BJ (cell line): ENCODE results near the gene DMAC2. TPM values are rescaled to one million over a fixed set of nuclear protein-coding genes. Genes with fewer than 3 reads are reported as not detected.
"Not testable (repeated sequence)": the region's sequence is repeated elsewhere in the genome, so short reads cannot be mapped to it uniquely, and the experiment has no call there.

Source experiments
- CTCF ChIA-PET: fragments of 350-600 bp; formaldehyde crosslinking; extraction: SDS; loops from one replicate; lab custom pipeline; 2021; ENCODE audit warnings: antibody characterized with exemption, inconsistent platforms; lab: Yijun Ruan, JAX
- POLR2A ChIA-PET: fragments of 300-600 bp; sonication (Branson Sonifier 250); formaldehyde crosslinking; extraction: SDS; loops from one replicate; lab custom pipeline; 2021; ENCODE audit warnings: antibody characterized with exemption; lab: Charles Lee
- DNase-seq: peaks from one replicate; pipeline ENCODE4 v3.0.0-alpha.2; 2011; ENCODE audit warnings: low read depth
- H3K27me3 ChIP-seq: 2 replicates; pipeline ENCODE4 v1.6.0; 2011; ENCODE audit warnings: low read length; ENCODE audit not compliant: control insufficient read depth, insufficient read depth
- H3K36me3 ChIP-seq: 2 replicates; pipeline ENCODE4 v1.5.1; 2011; ENCODE audit warnings: low read length; ENCODE audit not compliant: control insufficient read depth, insufficient read depth
- H3K4me3 ChIP-seq: 2 replicates; pipeline ENCODE4 v1.5.1; 2011; ENCODE audit warnings: low read depth, mild to moderate bottlenecking, control low read depth, low read length
- CTCF ChIP-seq: IDR thresholded peaks from 2 replicates; pipeline ENCODE4 v1.5.1; 2011; ENCODE audit warnings: low read depth, mild to moderate bottlenecking, control low read depth, inconsistent platforms, low read length, moderate library complexity; ENCODE audit not compliant: insufficient read depth
- polyA plus RNA-seq: library from polyadenylated mRNA; depleted of rRNA; stranded (reverse); fragments of >200 nt; gene quantifications from 2 replicates; pipeline ENCODE4 v1.2.3, GENCODE V29; 2011

DMAC2 gene
- polyA plus RNA-seq, 1 experiment = 82.4 TPM

GRCh38 chr19:41478875-41479756 is 39.4 kb upstream of the DMAC2 start:
- no peaks in the 10 kb centered on the region; the same call in 1 of the 2 replicates for H3K27me3 ChIP-seq
- TF ChIP-seq CTCF = no peak
- no peak overlapping the region for H3K4me3 ChIP-seq
- H3K36me3 ChIP-seq = no peaks in the 10 kb centered on the region
- ChIA-PET POLR2A (no interaction called here), CTCF (interaction anchor here (1.0 kb wide), 1 partner anchor 30 kb away, joined by 3 read pairs; no protein-coding TSS in a partner anchor)
- no peak for DNase-seq

GRCh38 chr19:41478171-41478570 is 38.5 kb upstream of the DMAC2 start:
- no peak for TF ChIP-seq CTCF
- ChIA-PET CTCF (interaction anchor here (1.0 kb wide), 1 partner anchor 29 kb away, joined by 3 read pairs; no protein-coding TSS in a partner anchor), POLR2A (no interaction called here)
- Histone ChIP-seq H3K27me3 (no peaks in the 10 kb centered on the region), H3K36me3 (no peaks in the 10 kb centered on the region), H3K4me3 (no peak overlapping the region)
- no peak for DNase-seq

GRCh38 chr19:41476583-41476982 is 36.9 kb upstream of the DMAC2 start:
- ChIA-PET POLR2A (no interaction called here), CTCF (no interaction called here)
- H3K4me3 ChIP-seq = no peak overlapping the region
- TF ChIP-seq CTCF = no peak
- no peaks in the 10 kb centered on the region for H3K27me3 ChIP-seq
- no peak for DNase-seq
- no peaks in the 10 kb centered on the region for H3K36me3 ChIP-seq

GRCh38 chr19:41463257-41464256 is 23.8 kb upstream of the DMAC2 start:
- H3K27me3 ChIP-seq = not testable (repeated sequence)
- CTCF ChIA-PET = interaction anchor here (0.6 kb wide), 1 partner anchor 13 kb away, joined by 3 read pairs; no protein-coding TSS in a partner anchor

GRCh38 chr19:41462497-41462896 is 22.8 kb upstream of the DMAC2 start:
- no peaks in the 10 kb centered on the region for H3K36me3 ChIP-seq
- DNase-seq = no peak
- no peak for TF ChIP-seq CTCF
- H3K4me3 ChIP-seq = no peak overlapping the region
- CTCF ChIA-PET = no interaction called here
- peaks cover 2% of the 10 kb centered on the region; the same call in 1 of the 2 replicates for H3K27me3 ChIP-seq
- POLR2A ChIA-PET = no interaction called here

More at GRCh38 chr19:41463257-41464256, 23.8 kb upstream of the DMAC2 start:
- POLR2A ChIA-PET, H3K4me3 ChIP-seq, H3K36me3 ChIP-seq, DNase-seq: not testable (repeated sequence)
